ENCODE results near the gene ARFRP1. TPM values are rescaled to one million over a fixed set of nuclear protein-coding genes. Genes with fewer than 3 reads are reported as not detected.

Gene ARFRP1
- total and polyA plus RNA-seq, 2 donors (not counting 1 experiment from before 2014, with no cell fraction given) = 41.0 to 75.5 TPM

- Histone ChIP-seq H3K27me3 (replicated peaks in 1 of 4; ENCODE audit: control extremely low read depth in 1 of 4, control insufficient read depth in 3 of 4, insufficient read depth in 4 of 4, low read length in 3 of 4) (no peaks in the 10 kb centered on the region), H3K4me2 (replicated peaks; ENCODE audit: low read depth, low read length, poor library complexity, severe bottlenecking) (no peak overlapping the region), H3K27ac (ENCODE audit: low read length in 2 of 2) (no peak overlapping the region), H3K9ac (ENCODE audit: low read length) (no peak overlapping the region), H3K9me3 (ENCODE audit: control extremely low read depth in 1 of 3, control insufficient read depth in 2 of 3, insufficient read depth in 1 of 3, low read length in 2 of 3) (no peaks in the 10 kb centered on the region), H3K79me2 (ENCODE audit: control insufficient read depth, insufficient read depth, low read length) (no peaks in the 10 kb centered on the region), H2AFZ (ENCODE audit: insufficient read depth, low read depth, low read length, poor library complexity, severe bottlenecking) (no peak overlapping the region), H3K4me3 (ENCODE audit: control extremely low read depth in 1 of 5, extremely low read depth in 1 of 5, insufficient read depth in 1 of 5, low read depth in 2 of 5, low read length in 4 of 5) (no peak overlapping the region), H3K36me3 (replicated peaks in 1 of 2; ENCODE audit: control extremely low read depth in 1 of 2, control insufficient read depth in 1 of 2, extremely low read depth in 1 of 2, insufficient read depth in 2 of 2, low read length in 1 of 2) (peaks cover 0 to 4% of the 10 kb centered on the region in 2 experiments), H3K4me1 (ENCODE audit: control insufficient read depth in 2 of 2, insufficient read depth in 2 of 2, low read length in 2 of 2) (peaks cover 6 to 11% of the 10 kb centered on the region in 2 donors), H4K20me1 (ENCODE audit: control insufficient read depth, insufficient read depth, low read length, poor library complexity, severe bottlenecking) (no peaks in the 10 kb centered on the region)
- H3K27me3 Mint-ChIP-seq = no peaks in the 10 kb centered on the region
- 89% methylated on average over 22 of the region's 25 CpGs for WGBS (ENCODE audit: insufficient coverage)
- H3K4me3 Mint-ChIP-seq = no peak overlapping the region
- no peak overlapping the region for H3K27ac Mint-ChIP-seq
- DNase-seq (no peak), ATAC-seq (ENCODE audit: low read depth) (no peak)
- TF ChIP-seq CTCF (IDR thresholded peaks at IDR 0.05) (no peak), EZH2 (IDR thresholded peaks at IDR 0.05; ENCODE audit: borderline replicate concordance, insufficient read depth, low read depth, low read length, poor library complexity, severe bottlenecking) (no peak)
- no peaks in the 10 kb centered on the region for H3K4me1 Mint-ChIP-seq
- ChIA-PET POLR2A (no interaction called here), CTCF (no interaction called here)
- intact Hi-C loops (cut with micrococcal nuclease) = no loop called here
- H3K9me3 Mint-ChIP-seq (ENCODE audit: insufficient read depth) = no peaks in the 10 kb centered on the region
Measured at GRCh38 chr20:63744574-63745423, 37.0 kb upstream of the ARFRP1 start.

GRCh38 chr20:63744158-63744557, 36.4 kb upstream of the ARFRP1 start:
- peaks cover 0 to 4% of the 10 kb centered on the region in 2 experiments for H3K36me3 ChIP-seq (replicated peaks in 1 of 2; ENCODE audit: control extremely low read depth in 1 of 2, control insufficient read depth in 1 of 2, extremely low read depth in 1 of 2, insufficient read depth in 2 of 2, low read length in 1 of 2)
- no peaks in the 10 kb centered on the region for H4K20me1 ChIP-seq (ENCODE audit: control insufficient read depth, insufficient read depth, low read length, poor library complexity, severe bottlenecking)
- DNase-seq (no peak), ATAC-seq (ENCODE audit: low read depth) (no peak)
- 80% methylated on average over 4 of the region's 4 CpGs for WGBS (ENCODE audit: insufficient coverage)
- Mint-ChIP-seq H3K27me3 (no peaks in the 10 kb centered on the region), H3K27ac (no peak overlapping the region), H3K4me3 (no peak overlapping the region), H3K9me3 (ENCODE audit: insufficient read depth) (no peaks in the 10 kb centered on the region), H3K4me1 (no peaks in the 10 kb centered on the region)
- H2AFZ ChIP-seq (ENCODE audit: insufficient read depth, low read depth, low read length, poor library complexity, severe bottlenecking) = no peak overlapping the region
- no peaks in the 10 kb centered on the region for H3K27me3 ChIP-seq (replicated peaks in 1 of 4; ENCODE audit: control extremely low read depth in 1 of 4, control insufficient read depth in 3 of 4, insufficient read depth in 4 of 4, low read length in 3 of 4)
- H3K27ac ChIP-seq (ENCODE audit: low read length in 2 of 2) = no peak overlapping the region
- intact Hi-C loops (cut with micrococcal nuclease) = no loop called here
- TF ChIP-seq EZH2 (IDR thresholded peaks at IDR 0.05; ENCODE audit: borderline replicate concordance, insufficient read depth, low read depth, low read length, poor library complexity, severe bottlenecking) = no peak
- TF ChIP-seq CTCF (IDR thresholded peaks at IDR 0.05) = no peak
- POLR2A ChIA-PET = no interaction called here
- H3K4me1 ChIP-seq (ENCODE audit: control insufficient read depth in 2 of 2, insufficient read depth in 2 of 2, low read length in 2 of 2) = peaks cover 6 to 12% of the 10 kb centered on the region in 2 donors
- H3K4me3 ChIP-seq (ENCODE audit: control extremely low read depth in 1 of 5, extremely low read depth in 1 of 5, insufficient read depth in 1 of 5, low read depth in 2 of 5, low read length in 4 of 5) = no peak overlapping the region
- CTCF ChIA-PET = no interaction called here
- H3K4me2 ChIP-seq (replicated peaks; ENCODE audit: low read depth, low read length, poor library complexity, severe bottlenecking) = no peak overlapping the region
- H3K79me2 ChIP-seq (ENCODE audit: control insufficient read depth, insufficient read depth, low read length) = no peaks in the 10 kb centered on the region
- no peaks in the 10 kb centered on the region for H3K9me3 ChIP-seq (ENCODE audit: control extremely low read depth in 1 of 3, control insufficient read depth in 2 of 3, insufficient read depth in 1 of 3, low read length in 2 of 3)
- H3K9ac ChIP-seq (ENCODE audit: low read length) = no peak overlapping the region
